Neural crest cell (in vitro differentiated cells): ENCODE measurements around the gene ENDOV. TPM values are rescaled to one million over a fixed set of nuclear protein-coding genes. Genes with fewer than 3 reads are reported as not detected.

Experiments
- DNase-seq: peaks from one replicate; pipeline ENCODE4 v3.0.0; 2021; ENCODE audit warnings: low read depth, mixed read lengths, low spot score
- H3K27ac Mint-ChIP-seq: one replicate; pipeline ENCODE4 v1.8.0; 2021; ENCODE audit warnings: mild to moderate bottlenecking, mixed read lengths; ENCODE audit not compliant: unreplicated experiment
- H3K27me3 Mint-ChIP-seq: 2 replicates; pipeline ENCODE4 v1.8.0; 2021; ENCODE audit warnings: low read depth, mild to moderate bottlenecking, mixed read lengths
- H3K36me3 Mint-ChIP-seq: 2 replicates; pipeline ENCODE4 v1.8.0; 2021; ENCODE audit warnings: low read depth, mild to moderate bottlenecking, mixed read lengths
- H3K4me1 Mint-ChIP-seq: 2 replicates; pipeline ENCODE4 v1.8.0; 2021; ENCODE audit warnings: mixed read lengths
- H3K4me3 Mint-ChIP-seq: one replicate; pipeline ENCODE4 v1.8.0; 2021; ENCODE audit warnings: mild to moderate bottlenecking, mixed read lengths
- H3K9me3 Mint-ChIP-seq: 2 replicates; pipeline ENCODE4 v1.8.0; 2021; ENCODE audit warnings: mixed read lengths
- total RNA-seq: library from RNA; stranded (reverse); gene quantifications from 2 replicates; pipeline ENCODE4 v1.2.1, GENCODE V29; 2021
- TF ChIP-seq, protein P1 (sequence below): fragments of 200-600 bp; sonication (generic); conservative IDR thresholded peaks from 2 replicates; pipeline ENCODE4 v1.5.0; 2021; ENCODE audit warnings: antibody characterized with exemption, mild to moderate bottlenecking

The ENDOV gene
- total RNA-seq, 1 donor from 2014 or later, result 38.0 TPM

GRCh38 chr17:80388175-80388574 lies 26.8 kb upstream of the ENDOV start:
- H3K27me3 Mint-ChIP-seq, result no peaks in the 10 kb centered on the region
- H3K36me3 Mint-ChIP-seq, result peaks cover 3% of the 10 kb centered on the region
- H3K27ac Mint-ChIP-seq, result peak overlapping the region; percentile 50
- TF ChIP-seq, protein P1, sequence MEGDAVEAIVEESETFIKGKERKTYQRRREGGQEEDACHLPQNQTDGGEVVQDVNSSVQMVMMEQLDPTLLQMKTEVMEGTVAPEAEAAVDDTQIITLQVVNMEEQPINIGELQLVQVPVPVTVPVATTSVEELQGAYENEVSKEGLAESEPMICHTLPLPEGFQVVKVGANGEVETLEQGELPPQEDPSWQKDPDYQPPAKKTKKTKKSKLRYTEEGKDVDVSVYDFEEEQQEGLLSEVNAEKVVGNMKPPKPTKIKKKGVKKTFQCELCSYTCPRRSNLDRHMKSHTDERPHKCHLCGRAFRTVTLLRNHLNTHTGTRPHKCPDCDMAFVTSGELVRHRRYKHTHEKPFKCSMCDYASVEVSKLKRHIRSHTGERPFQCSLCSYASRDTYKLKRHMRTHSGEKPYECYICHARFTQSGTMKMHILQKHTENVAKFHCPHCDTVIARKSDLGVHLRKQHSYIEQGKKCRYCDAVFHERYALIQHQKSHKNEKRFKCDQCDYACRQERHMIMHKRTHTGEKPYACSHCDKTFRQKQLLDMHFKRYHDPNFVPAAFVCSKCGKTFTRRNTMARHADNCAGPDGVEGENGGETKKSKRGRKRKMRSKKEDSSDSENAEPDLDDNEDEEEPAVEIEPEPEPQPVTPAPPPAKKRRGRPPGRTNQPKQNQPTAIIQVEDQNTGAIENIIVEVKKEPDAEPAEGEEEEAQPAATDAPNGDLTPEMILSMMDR, result no peak
- H3K4me3 Mint-ChIP-seq, result no peak overlapping the region
- DNase-seq, result no peak
- H3K4me1 Mint-ChIP-seq, result no peaks in the 10 kb centered on the region
- H3K9me3 Mint-ChIP-seq, result no peaks in the 10 kb centered on the region

DNA sequence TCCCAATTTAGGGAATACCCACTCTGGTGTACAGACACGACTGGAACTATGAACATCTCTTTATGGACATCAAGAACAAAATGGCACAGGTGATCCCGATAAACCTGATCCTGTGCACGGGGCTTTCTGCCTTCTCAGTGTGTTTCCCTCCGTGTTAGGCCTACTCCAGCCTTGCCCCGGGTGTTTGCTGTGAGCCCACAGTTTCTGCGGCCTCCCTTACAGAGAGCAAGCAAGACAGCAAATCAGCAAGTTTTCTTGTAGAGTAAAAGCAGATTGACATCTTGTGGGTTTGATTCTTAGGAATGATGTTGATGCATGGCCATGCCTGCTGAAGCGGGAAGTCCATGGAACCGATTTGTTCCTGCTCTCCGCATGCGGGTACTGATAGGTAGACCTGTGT lies 26.4 kb upstream of the ENDOV start:
- H3K9me3 Mint-ChIP-seq, result no peaks in the 10 kb centered on the region
- H3K27me3 Mint-ChIP-seq, result no peaks in the 10 kb centered on the region
- H3K36me3 Mint-ChIP-seq, result no peaks in the 10 kb centered on the region
- H3K27ac Mint-ChIP-seq, result peak overlapping the region; percentile 28
- no peak overlapping the region for H3K4me3 Mint-ChIP-seq
- DNase-seq, result no peak
- TF ChIP-seq, protein P1, result no peak
- H3K4me1 Mint-ChIP-seq, result no peaks in the 10 kb centered on the region

DNA sequence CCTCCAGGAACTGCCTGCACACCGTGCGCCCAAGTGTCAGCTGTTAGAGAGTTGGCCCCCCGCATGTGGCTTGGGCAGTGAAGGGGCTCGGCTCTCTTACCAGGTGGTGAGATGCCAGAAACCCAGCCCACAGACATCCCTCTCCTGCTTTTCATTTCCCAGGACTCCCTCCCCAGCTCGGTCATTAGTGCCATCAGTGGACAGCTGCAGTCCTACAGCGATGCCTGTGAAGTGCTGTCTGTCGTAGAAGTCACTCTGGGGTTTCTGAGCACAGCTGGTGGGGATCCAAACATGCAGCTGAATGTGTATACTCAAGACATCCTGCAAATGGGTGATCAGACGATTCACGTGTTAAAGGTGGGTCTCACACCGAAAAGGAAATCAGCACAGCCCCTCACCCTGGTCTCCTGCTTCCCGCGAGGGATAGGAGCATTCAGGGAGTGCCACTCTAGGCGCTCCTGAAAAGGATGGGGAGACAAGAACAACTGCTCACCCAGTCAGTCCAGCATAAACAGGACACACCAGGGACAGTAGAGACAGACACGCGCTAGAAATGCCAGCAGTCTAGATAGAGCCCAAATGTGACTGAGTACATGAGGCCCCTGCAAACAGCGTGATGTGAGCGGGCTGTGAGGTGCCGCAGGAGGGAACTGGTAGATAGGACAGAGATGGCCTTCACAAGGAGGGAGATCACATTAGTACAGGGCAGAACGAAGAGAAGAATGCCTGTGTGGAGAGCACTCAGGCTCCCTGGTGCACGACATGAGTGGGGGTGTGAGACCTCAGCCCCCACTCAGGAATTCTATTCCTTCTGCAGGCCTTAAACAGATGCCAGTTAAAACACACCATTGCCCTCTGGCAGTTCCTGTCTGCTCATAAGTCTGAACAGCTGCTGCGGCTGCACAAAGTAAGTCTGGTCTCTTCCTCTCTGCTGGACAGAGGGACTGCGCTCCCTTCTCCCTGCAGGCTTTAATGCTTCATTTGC lies 25.7 kb upstream of the ENDOV start:
- Mint-ChIP-seq H3K4me3 (no peak overlapping the region), H3K36me3 (no peaks in the 10 kb centered on the region), H3K27me3 (no peaks in the 10 kb centered on the region), H3K4me1 (no peaks in the 10 kb centered on the region), H3K9me3 (no peaks in the 10 kb centered on the region), H3K27ac (peak overlapping the region; percentile 28)
- TF ChIP-seq, protein P1, result no peak
- DNase-seq, result no peak

DNA sequence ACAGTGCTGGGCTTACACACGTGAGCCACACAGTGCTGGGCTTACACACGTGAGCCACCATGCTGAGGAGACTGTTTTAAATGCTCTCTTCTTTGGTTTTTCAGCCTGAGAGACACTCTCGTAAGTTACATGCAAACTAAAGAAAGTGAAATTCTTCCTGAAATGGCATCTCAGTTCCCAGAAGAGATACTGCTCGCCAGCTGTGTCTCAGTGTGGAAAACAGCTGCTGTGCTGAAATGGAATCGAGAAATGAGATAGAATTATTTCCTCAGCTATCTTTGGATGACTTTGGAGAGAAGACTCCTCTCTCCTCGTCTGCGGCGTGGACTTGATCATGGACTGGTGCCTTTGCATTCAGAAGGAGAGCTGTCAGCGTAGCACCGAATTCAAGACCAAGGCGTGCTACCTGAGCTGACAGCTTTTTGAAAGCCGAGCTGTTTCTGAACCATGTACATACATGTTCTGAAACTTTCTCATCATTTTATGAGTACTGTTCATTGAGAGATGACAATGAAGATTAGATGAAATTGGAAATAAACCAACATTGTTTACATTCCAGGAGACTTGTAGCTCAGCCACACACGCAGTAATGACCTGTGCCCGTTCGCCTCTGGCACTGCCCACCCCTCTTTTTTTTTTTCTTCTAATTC lies 21.6 kb upstream of the ENDOV start:
- H3K27me3 Mint-ChIP-seq, result no peaks in the 10 kb centered on the region
- no peak for DNase-seq
- H3K4me1 Mint-ChIP-seq, result no peaks in the 10 kb centered on the region
- TF ChIP-seq, protein P1, result no peak
- H3K27ac Mint-ChIP-seq, result no peak overlapping the region
- H3K4me3 Mint-ChIP-seq, result no peak overlapping the region
- H3K9me3 Mint-ChIP-seq, result no peaks in the 10 kb centered on the region
- H3K36me3 Mint-ChIP-seq, result no peaks in the 10 kb centered on the region

GRCh38 chr17:80393961-80394360 lies 21.0 kb upstream of the ENDOV start:
- Mint-ChIP-seq H3K4me3 (no peak overlapping the region), H3K27ac (no peak overlapping the region), H3K27me3 (no peaks in the 10 kb centered on the region), H3K9me3 (no peaks in the 10 kb centered on the region), H3K4me1 (no peaks in the 10 kb centered on the region), H3K36me3 (no peaks in the 10 kb centered on the region)
- no peak for DNase-seq
- TF ChIP-seq, protein P1, result no peak
